NCI-H1694 (cell line): Measurements from ENCODE around the gene LYPD3.

Experiments used
- DNase-seq: peaks from one replicate; lab custom pipeline; 2025; lab: John Stamatoyannopoulos, UW

LYPD3 gene

DNA sequence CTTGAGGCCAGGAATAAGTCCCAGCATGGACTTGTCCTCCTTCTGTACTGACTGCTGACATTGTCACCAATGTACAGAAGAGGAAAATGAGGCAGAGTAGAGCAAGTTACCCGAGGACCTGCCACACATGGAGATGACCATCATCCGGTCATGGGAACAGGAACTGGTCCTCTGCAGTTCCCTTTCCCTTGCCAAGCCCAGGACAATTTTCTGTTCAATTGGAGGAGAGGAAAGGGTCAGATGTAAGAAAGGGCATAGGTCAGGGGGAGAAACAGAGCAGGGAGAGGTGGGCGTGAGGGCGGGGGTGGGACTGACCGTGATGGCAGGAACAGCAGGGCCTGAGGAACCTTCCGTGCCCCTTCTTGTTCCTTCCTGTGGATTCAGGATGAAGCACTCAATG is 20.5 kb upstream of the LYPD3 start:
- DNase-seq: no peak

DNA sequence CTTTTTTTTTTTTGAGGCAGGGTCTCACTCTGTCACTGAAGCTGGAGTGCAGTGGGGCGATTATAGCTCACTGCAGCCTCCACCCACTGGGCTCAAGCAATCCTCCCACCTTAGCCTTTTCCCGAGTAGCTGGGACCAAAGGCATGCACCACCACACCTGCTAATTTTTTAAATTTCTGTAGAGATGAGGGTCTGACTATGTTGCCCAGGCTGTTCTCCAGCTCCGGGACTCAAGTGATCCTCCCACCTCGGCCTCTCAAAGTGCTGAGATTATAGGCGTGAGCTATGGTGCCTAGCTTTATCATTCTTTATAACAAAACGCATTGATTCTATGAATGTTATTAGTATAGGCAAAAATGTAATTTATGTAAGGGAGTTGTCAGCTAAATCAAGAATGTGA is 17.9 kb upstream of the LYPD3 start:
- no peak for DNase-seq

DNA sequence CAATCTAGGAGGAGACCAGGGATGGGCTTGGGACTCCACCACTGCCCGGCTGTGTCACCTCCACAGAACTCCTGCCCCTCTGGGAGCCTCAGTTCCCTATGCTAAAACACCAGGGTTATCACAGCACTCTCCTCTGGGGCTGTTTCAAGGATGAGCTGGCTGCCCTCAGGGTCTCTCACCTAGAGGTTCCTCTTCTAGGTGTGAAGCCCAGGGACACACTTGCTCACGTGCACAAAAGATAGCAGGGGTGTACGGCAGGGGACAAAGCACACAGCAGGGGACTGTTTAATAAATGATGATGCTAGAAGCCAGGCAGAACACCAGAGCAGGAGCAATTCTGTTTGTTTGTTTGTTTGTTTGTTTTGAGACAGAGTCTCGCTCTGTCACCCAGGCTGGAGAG is 16.8 kb upstream of the LYPD3 start:
- no peak for DNase-seq

DNA sequence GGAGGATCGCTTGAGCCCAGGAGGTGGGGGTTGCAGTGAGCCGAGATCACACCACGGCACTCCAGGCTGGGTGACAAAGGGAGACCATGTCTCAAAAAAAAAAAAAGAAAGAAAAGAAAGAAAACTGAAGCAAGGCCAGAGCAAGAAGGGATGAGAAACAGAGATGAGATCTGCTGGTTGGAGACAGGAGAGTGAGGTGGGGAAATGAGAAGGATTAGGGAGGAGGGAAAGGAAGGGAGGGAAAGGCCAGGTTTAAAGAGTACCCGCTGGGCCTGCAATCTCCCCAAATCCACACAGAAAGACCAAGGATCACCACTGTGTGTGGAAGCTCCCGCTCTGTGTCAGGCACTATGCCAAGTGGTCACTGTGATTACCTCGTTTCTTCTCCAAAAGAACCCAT is 16.3 kb upstream of the LYPD3 start:
- no peak for DNase-seq

DNA sequence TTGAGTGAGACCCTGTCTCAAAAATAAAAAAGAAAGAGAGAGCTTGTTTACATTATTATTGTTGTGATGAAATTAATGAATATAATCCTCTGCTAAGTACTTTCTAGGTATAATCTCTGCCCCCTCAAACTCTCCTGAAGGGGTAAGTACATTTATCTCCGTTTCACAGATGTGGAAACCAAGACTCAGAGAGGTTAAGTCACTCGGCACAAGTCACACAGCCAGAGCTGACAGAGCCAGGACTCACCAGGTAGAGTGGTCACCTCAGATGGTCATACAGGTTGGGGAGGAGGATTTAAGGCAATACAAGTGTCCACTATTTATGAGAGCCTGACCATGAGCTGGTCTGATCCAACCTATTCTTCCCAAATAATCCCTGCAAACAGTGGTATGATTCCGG is 15.2 kb upstream of the LYPD3 start:
- no peak for DNase-seq

DNA sequence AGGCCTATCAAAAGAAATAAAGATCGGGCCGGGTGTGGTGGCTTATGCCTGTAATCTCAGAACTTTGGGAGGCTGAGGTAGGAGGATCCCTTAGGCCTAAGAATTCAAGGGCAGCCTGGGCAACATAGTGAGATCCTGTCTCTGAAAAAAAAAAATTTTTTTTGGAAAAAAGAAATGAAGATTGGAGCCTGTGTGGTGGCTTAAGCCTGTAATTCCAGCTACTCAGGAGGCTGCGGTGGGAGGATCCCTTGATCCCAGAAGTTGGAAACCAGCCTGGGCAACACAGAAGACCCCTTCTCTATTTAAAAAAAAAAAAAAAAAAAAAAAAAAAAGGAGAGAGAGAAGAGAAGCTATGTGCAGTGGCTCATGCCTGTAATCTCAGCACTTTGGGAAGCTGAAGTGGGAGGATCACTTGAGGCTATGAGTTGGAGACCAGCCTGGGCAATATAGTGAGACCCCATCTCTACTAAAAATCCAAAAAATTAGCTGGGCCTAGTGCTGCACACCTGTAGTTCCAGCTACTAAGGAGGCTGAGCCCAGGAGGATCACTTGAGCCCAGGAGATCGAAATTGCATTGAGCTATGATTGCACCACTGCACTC is 14.7 kb upstream of the LYPD3 start:
- DNase-seq: no peak

DNA sequence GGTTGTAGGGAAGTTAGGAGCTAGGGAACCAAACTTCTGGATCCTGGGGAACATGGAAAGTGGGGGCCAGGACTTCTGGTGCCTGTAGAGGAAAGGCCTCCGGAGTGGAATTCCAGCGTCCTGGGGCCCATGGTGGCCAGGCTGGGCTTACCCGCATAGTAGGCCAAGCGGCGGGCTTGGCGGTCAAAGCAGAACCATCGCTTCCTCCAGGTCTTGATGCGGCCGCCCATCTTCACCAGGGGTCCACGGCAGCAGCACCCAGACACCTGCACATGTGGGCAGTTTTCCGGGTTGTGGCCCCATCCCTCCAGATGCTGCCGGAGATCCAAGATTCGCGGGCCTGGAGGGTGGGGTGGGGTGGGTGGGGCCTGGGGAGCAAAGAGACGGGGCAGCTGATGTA is 13.8 kb upstream of the LYPD3 start:
- no peak for DNase-seq

DNA sequence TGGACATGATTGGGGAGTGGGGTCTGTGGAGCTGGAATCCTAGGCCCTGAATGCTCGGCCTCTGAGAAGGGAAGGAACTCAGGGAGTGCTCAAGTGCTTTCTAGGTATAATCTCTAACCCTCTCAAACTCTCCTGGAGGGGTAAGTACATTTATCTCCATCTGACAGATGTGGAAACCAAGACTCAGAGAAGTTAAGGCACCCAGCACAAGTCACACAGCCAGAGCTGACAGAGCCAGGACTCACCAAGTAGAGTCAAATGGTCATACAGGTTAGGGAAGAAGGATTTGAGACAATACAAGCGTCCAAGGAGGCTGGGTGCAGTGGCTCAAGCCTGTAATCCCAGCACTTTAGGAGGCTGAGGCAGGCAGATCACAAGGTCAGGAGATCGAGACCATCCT is 12.9 kb upstream of the LYPD3 start:
- no peak for DNase-seq

DNA sequence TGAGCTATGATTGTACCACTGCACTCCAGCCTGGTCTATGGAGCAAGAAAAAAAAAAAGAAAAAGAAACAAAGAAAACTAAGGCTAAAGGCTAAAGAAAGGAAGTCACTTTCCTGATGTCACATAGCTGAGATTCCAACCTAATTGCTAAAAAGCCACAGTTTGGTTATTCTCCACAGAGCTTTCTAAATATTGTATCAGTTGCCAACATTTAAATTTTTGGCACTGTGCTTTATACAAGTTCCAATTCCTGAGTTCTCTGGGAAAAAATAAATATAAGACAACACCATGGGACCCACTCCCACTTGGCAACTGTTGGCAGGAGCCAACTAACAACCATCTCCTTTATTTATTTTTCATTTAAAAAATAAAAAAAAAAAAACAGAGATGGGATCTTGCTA is 11.2 kb upstream of the LYPD3 start:
- DNase-seq: no peak

DNA sequence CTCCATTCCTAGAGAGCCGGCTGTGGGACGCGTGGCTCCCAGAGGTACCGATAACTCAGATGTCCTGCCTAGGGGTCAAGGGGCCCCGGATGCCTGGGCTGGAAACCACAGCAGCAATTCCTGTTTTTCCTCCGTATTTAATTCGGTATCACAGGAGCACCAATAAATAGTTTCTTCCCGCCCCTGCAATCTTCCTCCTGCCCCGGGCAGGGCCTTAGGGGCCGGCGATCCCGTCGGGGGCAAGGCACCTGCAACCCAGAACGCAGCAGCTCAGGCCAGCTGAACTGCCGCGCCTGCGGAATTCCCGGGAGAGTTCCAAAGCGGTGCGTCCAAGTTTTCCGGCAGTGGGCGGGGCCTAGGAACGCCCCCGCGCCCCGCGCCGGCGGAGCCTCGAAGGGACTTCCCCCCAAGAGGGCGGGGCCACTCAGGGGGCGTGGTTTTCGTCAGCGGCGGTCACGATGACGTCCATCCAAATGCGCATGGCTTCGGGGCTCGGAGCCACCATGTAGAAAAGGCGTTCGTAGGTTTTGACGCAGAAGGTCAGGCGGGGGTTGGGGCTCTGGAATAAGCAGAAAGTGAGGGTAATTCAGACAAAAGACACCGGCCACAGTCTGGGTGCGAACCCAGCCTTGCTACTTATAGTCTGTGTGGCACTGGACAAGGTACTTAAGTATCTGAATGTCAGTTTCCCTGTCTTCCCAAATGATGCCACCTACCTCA is 9.7 kb upstream of the LYPD3 start:
- DNase-seq: peak; percentile 5

DNA sequence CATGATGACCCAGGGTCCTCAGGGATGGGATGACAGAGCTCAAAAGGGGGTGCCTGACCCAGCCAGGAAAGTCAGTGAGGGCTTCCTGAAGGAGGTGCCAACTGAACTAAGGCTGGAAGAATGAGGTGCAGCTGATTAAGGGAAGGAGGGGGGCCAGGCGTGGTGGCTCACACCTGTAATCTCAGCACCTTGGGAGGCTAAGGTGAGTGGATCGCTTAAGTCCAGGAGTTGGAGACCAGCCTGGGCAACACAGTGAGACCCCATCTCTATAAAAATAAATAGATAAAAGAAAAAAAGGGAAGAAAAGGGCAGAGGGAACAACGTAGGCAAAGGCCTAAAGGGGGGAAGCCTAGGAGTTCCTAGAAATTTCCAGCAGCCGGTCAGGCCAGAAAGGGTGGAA is 9.1 kb upstream of the LYPD3 start:
- no peak for DNase-seq

DNA sequence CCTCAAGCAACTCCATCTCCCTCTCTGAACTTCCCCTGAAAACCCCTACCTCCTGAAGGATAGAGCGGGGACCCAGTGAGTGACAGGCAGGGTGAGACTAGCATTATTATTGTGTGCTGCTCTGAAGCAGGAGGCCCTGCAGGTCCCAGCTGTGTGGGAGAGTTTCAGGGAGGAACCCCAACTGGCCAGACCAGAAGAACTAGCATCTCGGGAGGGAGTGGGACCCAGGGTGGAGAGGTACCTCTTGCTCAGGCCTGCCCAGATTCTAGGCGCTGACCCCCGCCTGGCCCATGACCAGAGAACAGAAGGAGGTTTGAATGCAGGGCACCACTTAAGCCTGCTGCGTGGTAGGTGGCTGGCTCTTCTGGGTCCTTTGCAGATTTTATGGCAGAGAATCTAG is 5.7 kb upstream of the LYPD3 start:
- no peak for DNase-seq

DNA sequence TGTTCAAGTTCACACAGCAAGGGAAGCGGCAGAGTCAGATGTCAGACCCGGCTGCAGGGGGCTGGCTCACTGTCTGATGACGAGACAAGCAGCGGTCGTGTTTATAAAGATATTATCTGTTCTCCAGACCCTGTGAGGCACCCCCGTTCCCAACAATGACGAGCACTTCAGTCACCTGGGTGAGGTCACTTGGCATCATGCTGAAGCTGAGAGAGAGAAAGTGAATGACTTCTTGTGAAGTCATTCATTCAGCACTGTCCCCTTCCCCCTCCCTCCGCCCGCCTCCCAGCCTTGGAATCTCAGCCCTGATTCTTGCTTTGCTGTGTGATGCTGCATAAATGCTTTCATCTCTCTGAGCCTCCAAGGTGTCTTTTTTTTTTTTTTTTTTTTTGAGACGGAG is 4.9 kb upstream of the LYPD3 start:
- DNase-seq: no peak

DNA sequence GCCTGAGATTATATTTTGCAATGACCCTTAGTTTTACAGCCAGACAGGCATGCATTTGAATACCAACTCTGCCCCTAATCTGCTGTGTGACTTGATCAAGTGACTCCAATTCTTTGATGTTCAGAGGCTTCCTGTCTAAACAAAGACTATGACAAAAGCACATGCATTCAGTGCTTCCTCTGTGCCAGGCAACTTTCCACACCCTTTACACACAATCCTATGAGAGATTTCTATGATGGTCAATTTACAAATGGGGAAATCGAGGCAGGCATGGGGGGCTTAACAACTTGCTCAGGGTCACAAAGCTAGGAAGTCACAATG is 3.7 kb upstream of the LYPD3 start:
- DNase-seq: no peak

DNA sequence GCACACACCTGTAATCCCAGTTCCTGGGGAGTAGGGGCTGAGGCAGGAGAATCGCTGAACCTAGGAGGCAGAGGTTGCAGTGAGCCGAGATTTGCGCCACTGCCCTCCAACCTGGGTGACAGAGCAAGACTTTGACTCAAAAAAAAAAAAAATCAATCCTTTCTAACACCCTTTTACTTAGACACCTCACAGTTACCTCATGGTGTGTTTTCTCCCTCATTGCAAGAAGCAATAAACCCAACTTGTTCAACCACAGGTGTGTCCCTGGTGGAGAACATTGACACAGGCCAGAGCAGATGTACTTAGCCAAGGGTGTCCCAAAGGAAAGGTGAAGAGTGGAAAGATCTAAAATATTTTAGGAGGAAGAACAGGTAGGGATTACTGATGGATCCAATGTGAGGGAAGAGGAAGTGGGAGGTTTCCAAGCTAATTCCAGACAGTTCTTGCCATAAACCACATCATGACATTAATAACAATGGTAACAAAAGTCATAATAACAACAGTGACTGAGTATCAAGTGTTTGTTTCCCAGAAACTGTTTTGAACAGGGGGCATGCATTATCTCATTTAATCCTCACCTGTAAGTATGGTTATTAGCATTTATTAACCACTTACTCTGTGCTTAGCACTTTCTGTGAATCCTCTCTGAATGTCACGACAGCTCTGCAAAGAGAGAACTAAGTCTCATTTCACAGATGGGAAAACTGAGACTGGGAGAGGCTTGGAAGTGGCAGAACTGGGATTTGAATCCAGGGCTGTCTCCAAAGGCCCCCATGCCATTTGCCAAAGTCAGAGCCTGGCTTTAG is 3.1 kb upstream of the LYPD3 start:
- no peak for DNase-seq

DNA sequence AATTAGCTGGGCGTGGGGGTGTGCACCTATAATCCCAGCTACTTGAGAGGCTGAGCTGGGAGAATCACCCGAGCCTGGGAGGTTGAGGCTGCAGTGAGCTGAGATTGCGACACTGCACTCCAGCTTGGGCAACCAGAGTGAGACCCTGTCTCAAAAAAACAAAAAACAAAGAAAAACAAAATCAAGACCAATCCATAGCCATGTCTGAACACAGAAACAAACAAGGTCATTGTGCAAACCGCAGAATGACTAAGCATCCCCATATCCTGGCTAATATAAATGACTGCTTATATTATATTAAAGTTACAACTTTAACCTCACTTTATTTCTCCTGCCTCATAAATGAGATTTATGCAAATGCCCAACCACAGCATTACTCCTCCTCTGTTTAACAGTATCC is 2.3 kb upstream of the LYPD3 start:
- no peak for DNase-seq

DNA sequence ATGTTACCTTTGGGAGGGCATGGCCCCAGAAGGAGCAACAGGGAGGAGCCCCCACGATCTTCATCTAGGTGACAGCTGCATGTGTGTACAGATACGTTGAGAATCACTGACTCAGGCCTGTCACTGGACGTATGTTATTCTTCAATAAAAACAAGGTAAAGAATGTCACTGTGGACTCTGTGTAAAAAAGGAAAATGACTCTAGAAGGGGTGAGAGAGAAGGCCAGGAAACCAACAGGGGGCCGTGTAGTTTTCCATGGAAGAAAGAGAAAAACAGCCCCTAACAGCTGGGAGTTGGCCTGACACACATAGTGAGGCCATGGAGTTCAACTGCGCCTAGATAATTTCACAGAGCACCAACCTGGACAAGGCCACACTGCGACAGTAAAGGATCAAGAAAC is 1.9 kb upstream of the LYPD3 start:
- DNase-seq: no peak

DNA sequence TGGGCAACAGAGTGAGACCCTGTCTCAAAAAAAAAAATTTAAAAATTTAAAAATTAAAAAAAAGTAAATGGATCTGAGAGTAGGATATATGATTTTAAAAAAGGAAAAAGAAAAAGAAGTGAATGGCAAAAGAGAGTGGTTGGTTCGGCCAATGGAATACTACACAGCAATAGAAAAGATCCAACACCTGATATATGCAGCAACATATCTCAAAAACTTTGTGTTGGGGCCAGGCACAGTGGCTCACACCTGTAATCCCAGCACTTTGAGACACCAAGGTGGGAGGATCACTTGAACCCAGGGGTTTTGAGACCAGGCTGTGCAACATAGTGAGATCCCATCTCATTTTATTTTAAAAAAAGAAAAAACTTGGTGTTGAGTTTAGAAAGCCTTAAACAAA is 1.4 kb upstream of the LYPD3 start:
- no peak for DNase-seq

DNA sequence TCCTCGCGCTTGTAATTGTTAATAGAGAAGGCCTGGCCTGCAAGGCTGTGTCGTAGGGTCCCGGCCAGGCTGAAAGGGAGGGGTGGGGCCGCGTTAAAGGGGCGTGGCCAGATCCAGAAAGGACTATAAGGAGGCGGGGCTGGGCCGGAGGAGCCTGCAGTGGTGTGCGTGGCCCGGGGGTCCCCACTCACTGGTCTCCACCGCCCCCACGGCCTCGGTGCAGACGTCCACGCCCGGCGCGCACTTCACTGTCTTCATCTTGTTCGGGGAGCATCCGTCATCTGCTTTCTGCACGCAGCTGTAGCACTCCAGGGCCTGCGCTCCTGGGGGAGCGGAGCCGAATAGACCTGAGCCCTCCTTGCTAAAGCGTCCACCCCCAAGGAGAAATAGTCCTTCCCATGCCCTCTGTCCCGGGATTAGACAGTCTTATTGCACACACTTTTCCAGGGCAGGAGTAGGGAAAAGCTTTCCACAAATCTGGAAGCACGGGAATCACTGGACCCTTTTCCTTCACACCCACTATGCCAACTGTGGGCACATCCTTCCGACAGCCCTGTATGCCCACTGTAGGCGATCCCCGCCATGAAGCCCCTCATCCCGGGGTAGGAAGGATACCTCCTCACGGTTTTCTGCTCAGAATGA is 1.2 kb downstream of the LYPD3 start:
- no peak for DNase-seq

DNA sequence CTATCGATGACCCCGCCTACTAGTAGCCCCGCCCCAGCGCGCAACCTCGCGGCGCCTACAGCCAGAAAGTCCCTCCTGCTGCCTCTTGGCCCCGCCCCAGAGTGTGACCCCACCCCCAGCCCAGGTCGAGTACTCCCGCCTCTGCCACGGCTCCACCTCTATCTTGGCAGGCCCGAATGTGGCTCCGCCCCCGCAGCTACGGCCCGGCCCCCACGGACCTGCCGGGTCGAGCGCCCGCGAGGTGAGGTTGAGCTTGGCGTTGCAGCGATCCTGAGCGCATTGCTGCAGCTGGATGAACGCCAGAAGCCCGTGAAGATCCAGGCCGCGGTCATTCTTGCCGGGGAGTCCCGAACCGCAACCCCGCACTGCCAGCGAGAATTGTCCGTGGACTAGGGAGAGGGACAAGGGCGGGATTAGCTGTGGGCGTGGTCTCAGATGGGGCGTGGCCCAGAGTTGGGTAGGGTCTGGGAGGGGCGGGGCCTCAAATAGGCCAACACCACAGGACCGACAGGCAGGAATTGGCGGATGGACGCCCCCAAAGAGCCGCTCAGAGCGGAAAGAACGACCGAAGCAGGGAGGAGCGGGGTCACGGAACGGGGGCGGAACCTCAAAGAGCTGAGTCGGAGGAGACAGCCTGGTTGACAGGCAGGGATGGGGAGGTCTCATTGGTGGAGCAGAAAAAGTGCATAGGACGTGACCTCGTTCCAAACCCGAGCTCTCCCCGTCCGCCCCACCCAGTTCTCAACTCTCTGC is 1.9 kb downstream of the LYPD3 start:
- peak; percentile 61 for DNase-seq

DNA sequence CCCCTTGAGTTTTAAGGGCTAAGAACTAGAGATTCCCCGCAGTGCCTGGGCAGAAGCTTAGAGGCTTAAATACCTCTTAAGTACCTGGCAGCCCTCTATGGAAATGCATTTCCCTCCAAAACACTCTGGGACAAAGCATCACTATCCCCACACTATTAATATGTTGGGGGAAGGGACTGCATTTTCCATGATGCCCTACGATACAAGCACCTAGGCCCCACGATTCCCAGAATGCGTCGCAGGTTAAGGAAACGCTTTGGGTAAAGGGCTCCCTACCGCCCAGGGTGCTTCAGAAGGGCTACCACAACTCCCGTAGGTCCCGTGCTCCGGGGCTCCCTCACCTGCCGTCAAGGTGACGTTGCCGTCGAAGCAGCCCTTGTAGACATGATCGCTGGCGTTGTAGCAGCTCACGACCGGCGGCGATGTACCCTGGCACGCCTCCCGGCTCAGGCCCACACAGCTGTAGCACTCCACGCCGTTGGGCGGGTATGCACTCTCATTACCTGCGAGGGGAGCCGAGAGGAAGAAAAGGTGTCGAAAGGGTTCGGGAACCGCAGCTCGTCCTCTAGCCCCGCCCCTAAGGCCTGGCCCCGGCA is 2.5 kb downstream of the LYPD3 start:
- no peak for DNase-seq

DNA sequence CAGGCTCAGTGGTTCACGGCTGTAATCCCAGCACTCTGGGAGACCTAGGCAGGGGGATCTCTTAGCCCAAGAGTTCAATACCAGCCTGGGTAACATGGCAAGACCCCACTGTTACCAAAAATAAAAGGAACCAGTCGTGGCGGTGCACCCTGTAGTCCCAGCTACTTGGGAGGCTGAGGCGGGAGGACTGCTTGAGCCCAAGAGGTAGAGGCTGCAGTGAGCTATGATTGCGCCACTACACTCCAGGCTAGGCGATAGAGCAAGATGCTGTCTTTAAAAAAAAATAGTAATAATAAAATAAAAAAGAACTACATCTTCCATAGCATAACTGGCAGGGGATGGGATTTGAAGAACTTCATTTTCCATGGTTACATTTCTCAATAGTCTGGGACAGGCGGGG is 3.0 kb downstream of the LYPD3 start:
- no peak for DNase-seq
